Heart left ventricle (tissue), 13 donors: Measurements from ENCODE around the gene CDH26.

ENCODE experiments used
- CTCF ChIP-seq, 12 donors: fragments of 200-600 bp; sonication (generic) in 4 of 12; IDR thresholded peaks; one replicate each; pipeline versions ENCODE4 v1.5.0 to v1.8.0; 2018 to 2022; ENCODE audit warnings: antibody characterized with exemption in 12 of 12, mild to moderate bottlenecking in 5 of 12
- POLR2A ChIP-seq, 2 donors: fragments of 450-650 bp; IDR thresholded peaks; one replicate each; pipeline ENCODE4 v1.6.1; 2017; ENCODE audit warnings: antibody characterized with exemption in 2 of 2, mild to moderate bottlenecking in 2 of 2, moderate library complexity in 2 of 2
- donor health status: ischemic (EF 13 %, LVEDD 7.1; RV severe dilation, severe dysfunction).
- donor health status: DM: no; HTN: yes; CAD: no.
- donor health status: DM: no; HTN: no; CAD: no.
- donor health status: ischemic (EF 25% LVEDD 6.9; RV normal size, moderate dysfunction).
- donor health status: ischemic (EF 25% LVEDD 5.7; RV mildly dilated, moderate dysfunction).
- donor health status: ischemic (EF 35%, LVEDD 5.7; RV mildly dilated, moderate dysfunction).
- donor health status: nonischemic (EF 11% LVEDD 7.7; RV severe dilation, severe dysfunction).
- donor health status: DM: yes; HTN: yes; CAD: no.
- donor health status: PGD.
- donor health status: ischemic (EF 29% LVEDD 5.4; RV normal size, mild dysfunction).
- donor health status: nonischemic (EF 23%, LVEDD 6.1; RV moderate dilation, normal function).

GRCh38 chr20:60003776-60004175, 45.6 kb downstream of the CDH26 start:
- TF ChIP-seq CTCF (IDR thresholded peaks at IDR 0.05) (no peak), POLR2A (IDR thresholded peaks at IDR 0.05) (no peak)
